IMR-90 (cell line): ENCODE results near the gene NUCB2.

Experiments used
- CEBPB ChIP-seq: IDR thresholded peaks from 2 replicates; pipeline ENCODE4 v1.6.1; 2012; ENCODE audit warnings: low read depth, low read length, improper control_type of control experiment
- CHD1 ChIP-seq: IDR thresholded peaks from 2 replicates; pipeline ENCODE4 v1.6.1; 2012; ENCODE audit warnings: low read depth, low read length, improper control_type of control experiment
- CTCF ChIP-seq: conservative IDR thresholded peaks from 2 replicates; pipeline ENCODE4 v1.5.1; 2012; ENCODE audit warnings: mild to moderate bottlenecking, low read depth, low read length, improper control_type of control experiment
- ELK1 ChIP-seq: fragments of 150-350 bp; IDR thresholded peaks from 2 replicates; pipeline ENCODE4 v1.6.1; 2016; ENCODE audit warnings: low read depth, mild to moderate bottlenecking, low read length, moderate library complexity, borderline replicate concordance
- FOS ChIP-seq: fragments of 150-350 bp; IDR thresholded peaks from 2 replicates; pipeline ENCODE4 v1.6.1; 2016; ENCODE audit warnings: low read depth, low read length
- MAFK ChIP-seq: IDR thresholded peaks from 2 replicates; pipeline ENCODE4 v1.6.1; 2012; ENCODE audit warnings: low read depth, low read length, improper control_type of control experiment
- POLR2A ChIP-seq: IDR thresholded peaks from 2 replicates; pipeline ENCODE4 v1.6.1; 2012; ENCODE audit warnings: mild to moderate bottlenecking, low read depth, low read length
- RAD21 ChIP-seq: IDR thresholded peaks from 2 replicates; pipeline ENCODE4 v1.6.1; 2012; ENCODE audit warnings: low read length, improper control_type of control experiment
- SMC3 ChIP-seq: fragments of 150-350 bp; IDR thresholded peaks from 2 replicates; pipeline ENCODE4 v1.6.1; 2016; ENCODE audit warnings: low read depth, mild to moderate bottlenecking, antibody characterized with exemption, low read length, moderate library complexity

- no peak for TF ChIP-seq CTCF
- no peak for TF ChIP-seq RAD21
- no peak for TF ChIP-seq CEBPB
- no peak for TF ChIP-seq POLR2A
- no peak for TF ChIP-seq MAFK
- no peak for TF ChIP-seq ELK1
- TF ChIP-seq FOS, result no peak
- TF ChIP-seq CHD1, result no peak
- no peak for TF ChIP-seq SMC3
These were observed 104.6 kb downstream of the NUCB2 start for GRCh38 chr11:17381156-17381555.
